Mesendoderm (in vitro differentiated cells): ENCODE measurements around the gene TSBP1. TPM values are rescaled to one million over a fixed set of nuclear protein-coding genes. Genes with fewer than 3 reads are reported as not detected.

ENCODE experiments used
- small RNA-seq: library from polyadenylated mRNA; stranded (forward); fragments of <200 nt; extraction: miRNeasy Mini kit (QIAGEN cat#:217004); gene quantifications from one replicate; pipeline ENCODE3, GENCODE V24; 2013; ENCODE audit not compliant: insufficient read depth

The TSBP1 gene

Small RNA genes lying within 50 kb of the gene (small RNA-seq; reads per million reads assigned to genes)
- gene RNU6-603P, result not detected
